Lower leg skin (tissue), 3 donors: ENCODE results near the gene OTUD6A.

Source experiments
- CTCF ChIP-seq, 3 donors: fragments of 450-650 bp; IDR thresholded peaks; one replicate each; pipeline ENCODE4 v1.5.1; 2016; ENCODE audit warnings: antibody characterized with exemption in 3 of 3, mild to moderate bottlenecking in 3 of 3, moderate library complexity in 2 of 3
- POLR2A ChIP-seq, 2 donors: fragments of 450-650 bp; IDR thresholded peaks; one replicate each; pipeline ENCODE4 v1.6.1; 2016 to 2017; ENCODE audit warnings: antibody characterized with exemption in 2 of 2, mild to moderate bottlenecking in 1 of 2, moderate library complexity in 1 of 2

GRCh38 chrX:70022616-70023015 lies 39.6 kb upstream of the OTUD6A start:
- TF ChIP-seq CTCF (IDR thresholded peaks at IDR 0.05) (no peak), POLR2A (IDR thresholded peaks at IDR 0.05) (no peak)
